Pancreas (tissue), 10 donors: ENCODE results near the gene ROR2. TPM values are rescaled to one million over a fixed set of nuclear protein-coding genes. Genes with fewer than 3 reads are reported as not detected.

Experiments used
- ATAC-seq, 4 donors: fragments of 200-7000 bp; cut with Tn5 transposase; one replicate each; pipeline versions ENCODE4 v1.8.0 to v1.9.1; 2020; ENCODE audit warnings: mild to moderate bottlenecking in 4 of 4, moderate library complexity in 4 of 4
- DNase-seq, 6 donors: peaks; one replicate each; pipeline ENCODE4 v3.0.0-alpha.2; 2020
- FAIRE-seq: peaks from 2 replicates; lab custom pipeline; 2012; peaks lifted over from hg19 to GRCh38; lab: Jason Lieb, UNC
- H3K27ac ChIP-seq, 4 donors: fragments of 200-600 bp; sonication (generic); 1 replicate in 3 of 4; 2 replicates in 1 of 4; pipeline versions ENCODE4 v1.5.0 to v1.8.0; 2020
- H3K27me3 ChIP-seq, 4 donors: fragments of 200-600 bp; one replicate each; pipeline ENCODE4 v1.8.0; 2021
- H3K36me3 ChIP-seq, 3 donors: fragments of 200-600 bp; sonication (generic) in 1 of 3; one replicate each; pipeline versions ENCODE4 v1.5.0 to v1.8.0; 2020 to 2021
- H3K4me1 ChIP-seq, 3 donors: fragments of 200-600 bp; one replicate each; pipeline ENCODE4 v1.8.0; 2021
- H3K4me3 ChIP-seq, 4 donors: fragments of 200-600 bp; sonication (generic) in 2 of 4; one replicate each; pipeline versions ENCODE4 v1.5.0 to v1.8.0; 2020 to 2021
- H3K9me3 ChIP-seq, 4 donors: fragments of 200-600 bp; one replicate each; pipeline ENCODE4 v1.8.0; 2021
- CTCF ChIP-seq, 4 donors: fragments of 200-600 bp; sonication (generic) in 3 of 4; IDR thresholded peaks; one replicate each; pipeline versions ENCODE4 v1.5.0 to v1.8.0; 2021; ENCODE audit warnings: antibody characterized with exemption in 4 of 4
- WGBS, 2 donors: extraction: QIAGEN DNeasy Blood & Tissue Kit; methylation state at CpG; one replicate each; pipeline ENCODE4 v1.1.7; 2013; 5-methylcytosine and 5-hydroxymethylcytosine counted together
- intact Hi-C, 3 donors: fragments of 100-400 bp; cut with DNase I; formaldehyde crosslinking; loops; one replicate each; pipeline versions ENCODE4 v1.11.1 to v1.14.2; 2022
- polyA plus RNA-seq, 2 donors: library from polyadenylated mRNA; stranded (reverse); fragments of 200-250 nt; gene quantifications; one replicate each; pipeline ENCODE4 v1.2.3, GENCODE V29; 2013
- total RNA-seq, 6 donors: library from RNA; stranded (reverse); fragmentation: NEBNext Ultra II Directional in 4 of 6; extraction: Animal tissue kit (Norgen Biotek cat#: 25700) in 4 of 6; gene quantifications; one replicate each; pipeline versions ENCODE4 v1.2.1 to v1.2.4, GENCODE V29; 2021 to 2023
- donor health status: healthy with polysubstance abuse.
- donor health status: DM: no; HTN: no; CAD: no; lungs with moderate emphysema.
- donor health status: DM: no; HTN: no; CAD: no.
- donor health status: control.
- donor health status: control.
- donor health status: Bipolar disorder and iron deficiency.
- donor health status: DM: yes; HTN: yes; CAD: no.
- donor health status: DM: no; HTN: no; CAD: no.
- donor health status: DM: no; HTN: no; CAD: no.
- donor health status: DM: yes; HTN: yes; CAD: no.

Gene ROR2
- total and polyA plus RNA-seq, 8 donors: 0.67 to 6.3 (median 1.2) TPM

GRCh38 chr9:91677822-91678436, 272.1 kb downstream of the ROR2 start:
- no peak for TF ChIP-seq CTCF (IDR thresholded peaks at IDR 0.05)
- H3K36me3 ChIP-seq: no peaks in the 10 kb centered on the region
- intact Hi-C loops: no loop called here
- no peaks in the 10 kb centered on the region for H3K27me3 ChIP-seq
- DNase-seq (no peak), FAIRE-seq (no peak), ATAC-seq (no peak)
- H3K27ac ChIP-seq: no peak overlapping the region
- no peaks in the 10 kb centered on the region for H3K9me3 ChIP-seq
- 45 to 48% methylated on average over 5 of the region's 5 CpGs for WGBS, 2 donors
- no peak overlapping the region for H3K4me3 ChIP-seq
- no peaks in the 10 kb centered on the region for H3K4me1 ChIP-seq

- no peak for TF ChIP-seq CTCF (IDR thresholded peaks at IDR 0.05)
- intact Hi-C loops: no loop called here
- Histone ChIP-seq H3K27ac (no peak overlapping the region), H3K27me3 (no peaks in the 10 kb centered on the region), H3K4me1 (no peaks in the 10 kb centered on the region), H3K9me3 (no peaks in the 10 kb centered on the region), H3K4me3 (no peak overlapping the region), H3K36me3 (no peaks in the 10 kb centered on the region)
- WGBS, 2 donors: 44 to 48% methylated on average over 3 of the region's 3 CpGs
- no peak for ATAC-seq
- no peak for DNase-seq
- no peak for FAIRE-seq
Observed at GRCh38 chr9:91677331-91677730, 272.7 kb downstream of the ROR2 start.

- ATAC-seq (peak in 1 of 4 donors; percentile 56), DNase-seq (no peak), FAIRE-seq (no peak)
- Histone ChIP-seq H3K4me3 (no peak overlapping the region), H3K36me3 (no peaks in the 10 kb centered on the region), H3K27me3 (no peaks in the 10 kb centered on the region), H3K4me1 (no peaks in the 10 kb centered on the region), H3K27ac (no peak overlapping the region), H3K9me3 (no peaks in the 10 kb centered on the region)
- intact Hi-C loops: no loop called here
- 71 to 81% methylated on average over 1 of the region's 1 CpG for WGBS, 2 donors
- no peak for TF ChIP-seq CTCF (IDR thresholded peaks at IDR 0.05)
Observed at GRCh38 chr9:91676046-91676445, 274.0 kb downstream of the ROR2 start.

GRCh38 chr9:91664663-91665062, 285.4 kb downstream of the ROR2 start:
- no peak for TF ChIP-seq CTCF (IDR thresholded peaks at IDR 0.05)
- H3K4me1 ChIP-seq: no peaks in the 10 kb centered on the region
- no peak overlapping the region for H3K27ac ChIP-seq
- intact Hi-C loops: no loop called here
- no peaks in the 10 kb centered on the region for H3K9me3 ChIP-seq
- ATAC-seq: no peak
- H3K4me3 ChIP-seq: no peak overlapping the region
- no peak for DNase-seq
- FAIRE-seq: no peak
- no peaks in the 10 kb centered on the region for H3K36me3 ChIP-seq
- H3K27me3 ChIP-seq: no peaks in the 10 kb centered on the region
- 70 to 72% methylated on average over 8 of the region's 8 CpGs for WGBS, 2 donors

GRCh38 chr9:91663858-91664257, 286.2 kb downstream of the ROR2 start:
- no peak for TF ChIP-seq CTCF (IDR thresholded peaks at IDR 0.05)
- WGBS, 2 donors: 68 to 82% methylated on average over 6 of the region's 6 CpGs
- Histone ChIP-seq H3K9me3 (no peaks in the 10 kb centered on the region), H3K4me1 (no peaks in the 10 kb centered on the region), H3K4me3 (no peak overlapping the region), H3K27ac (no peak overlapping the region), H3K27me3 (no peaks in the 10 kb centered on the region), H3K36me3 (no peaks in the 10 kb centered on the region)
- ATAC-seq: no peak
- DNase-seq: no peak
- intact Hi-C loops: no loop called here
- no peak for FAIRE-seq
